HUES48 (cell line): ENCODE measurements around the gene RPS6KA2.

Experiments
- H3K27ac ChIP-seq: one replicate; pipeline ENCODE4 v1.7.0; 2013; ENCODE audit warnings: low read depth, low read length, inconsistent platforms
- H3K27me3 ChIP-seq: 2 replicates; pipeline ENCODE4 v1.6.1; 2013; ENCODE audit warnings: mild to moderate bottlenecking, low read length; ENCODE audit not compliant: control insufficient read depth, insufficient read depth
- H3K36me3 ChIP-seq: 2 replicates; pipeline ENCODE4 v1.6.1; 2013; ENCODE audit warnings: low read length; ENCODE audit not compliant: control insufficient read depth, insufficient read depth
- H3K4me1 ChIP-seq: 2 replicates; pipeline ENCODE4 v1.6.1; 2013; ENCODE audit warnings: mild to moderate bottlenecking, low read length; ENCODE audit not compliant: control insufficient read depth, insufficient read depth
- H3K4me3 ChIP-seq: 2 replicates; pipeline ENCODE4 v1.5.1; 2013; ENCODE audit warnings: mild to moderate bottlenecking, low read depth, low read length
- H3K9ac ChIP-seq: 2 replicates; pipeline ENCODE4 v1.6.1; 2013; ENCODE audit warnings: mild to moderate bottlenecking, low read depth, low read length, moderate library complexity
- H3K9me3 ChIP-seq: 2 replicates; pipeline ENCODE4 v1.6.1; 2013; ENCODE audit warnings: low read length; ENCODE audit not compliant: control insufficient read depth, insufficient read depth

The RPS6KA2 gene

DNA sequence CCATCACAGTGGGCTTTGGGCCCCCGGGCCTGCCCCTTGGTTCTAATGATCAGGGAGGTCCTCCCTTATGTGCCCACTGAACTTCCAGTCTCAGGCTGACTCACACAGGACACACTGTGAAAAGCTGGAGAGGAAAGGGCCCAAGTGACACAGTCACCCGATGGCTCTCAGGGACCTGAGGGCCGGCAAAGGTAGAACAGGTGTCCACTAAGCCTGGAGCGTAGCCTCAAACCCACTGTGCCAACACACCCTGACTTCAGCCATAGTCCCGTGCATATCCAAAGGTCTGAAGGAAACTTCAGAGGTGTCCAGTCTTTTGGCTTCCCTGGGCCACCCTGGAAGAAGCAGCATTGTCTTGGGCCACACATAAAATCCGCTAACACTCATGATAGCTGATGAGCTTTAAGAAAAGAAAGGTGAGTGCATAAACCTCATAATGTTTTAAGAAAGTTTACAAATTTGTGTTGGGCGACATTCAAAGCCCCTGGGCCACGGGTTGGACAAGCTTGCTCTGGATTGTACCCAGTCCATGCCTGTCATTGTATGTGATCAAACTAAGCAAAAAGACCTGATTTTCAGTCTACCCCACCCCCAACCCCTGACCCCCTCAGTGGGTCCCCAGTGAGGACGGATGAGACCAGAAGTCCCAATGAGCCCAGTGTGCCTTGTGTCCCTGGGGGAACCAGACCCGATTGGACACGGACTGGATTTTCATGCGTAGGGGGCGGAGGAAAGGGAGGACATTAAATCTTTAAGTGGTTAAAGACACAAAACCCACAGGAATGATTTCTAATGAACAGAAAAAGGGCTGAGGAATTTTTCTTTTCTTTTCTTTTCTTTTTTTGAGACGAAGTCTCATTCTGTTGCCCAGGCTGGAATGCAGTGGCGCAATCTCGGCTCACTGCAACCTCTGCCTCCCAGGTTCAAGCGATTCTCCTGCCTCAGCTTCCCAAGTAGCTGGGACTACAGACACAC lies 46.7 kb downstream of the RPS6KA2 start:
- no peaks in the 10 kb centered on the region for H3K9me3 ChIP-seq

GRCh38 chr6:166579237-166579850 lies 47.7 kb downstream of the RPS6KA2 start:
- no peak overlapping the region for H3K4me3 ChIP-seq
- no peaks in the 10 kb centered on the region for H3K4me1 ChIP-seq
- H3K9me3 ChIP-seq = no peaks in the 10 kb centered on the region
- H3K9ac ChIP-seq = no peak overlapping the region
- no peak overlapping the region for H3K27ac ChIP-seq
- H3K36me3 ChIP-seq = no peaks in the 10 kb centered on the region
- H3K27me3 ChIP-seq = no peaks in the 10 kb centered on the region

More for the DNA sequence above, 46.7 kb downstream of the RPS6KA2 start:
- H3K4me1 ChIP-seq = no peaks in the 10 kb centered on the region
- H3K36me3 ChIP-seq = no peaks in the 10 kb centered on the region
- H3K9ac ChIP-seq = no peak overlapping the region
- H3K27me3 ChIP-seq = no peaks in the 10 kb centered on the region
- H3K4me3 ChIP-seq = no peak overlapping the region
- no peak overlapping the region for H3K27ac ChIP-seq

DNA sequence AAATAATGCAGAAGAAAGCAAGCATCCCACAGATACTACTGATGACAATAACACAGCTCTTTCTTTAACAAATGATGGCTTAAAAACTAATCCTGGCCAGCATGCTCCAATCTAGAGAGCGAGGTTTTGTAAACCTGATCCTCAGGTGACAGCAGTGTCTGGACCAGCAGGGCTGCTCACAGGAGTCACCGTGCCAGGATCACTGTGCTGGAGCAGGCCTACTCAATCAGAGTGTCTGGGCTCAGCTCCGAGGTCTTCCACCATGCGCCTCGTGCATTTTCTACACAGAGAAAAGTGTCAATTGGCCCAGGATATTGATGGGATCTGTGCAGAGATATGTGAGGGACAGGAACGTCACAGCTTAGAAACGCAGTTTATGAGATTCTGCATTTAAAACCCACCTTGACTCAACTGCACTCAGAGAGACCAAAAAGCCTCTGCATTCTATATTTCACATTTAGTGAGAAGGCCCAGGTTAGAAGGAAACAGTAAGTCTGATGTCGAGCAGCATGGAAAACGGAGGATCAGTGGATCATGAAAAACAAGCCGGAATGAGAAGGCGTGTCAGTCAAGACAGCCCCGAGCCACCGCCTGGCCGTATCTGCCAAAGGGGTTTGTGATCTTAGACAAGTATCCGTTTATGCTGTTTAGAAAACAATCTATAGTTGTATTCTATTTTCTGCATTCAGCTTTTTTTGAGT lies 48.4 kb downstream of the RPS6KA2 start:
- Histone ChIP-seq H3K27ac (no peak overlapping the region), H3K4me1 (peaks cover 3% of the 10 kb centered on the region), H3K4me3 (no peak overlapping the region), H3K27me3 (no peaks in the 10 kb centered on the region), H3K9me3 (no peaks in the 10 kb centered on the region), H3K36me3 (no peaks in the 10 kb centered on the region), H3K9ac (no peak overlapping the region)

- H3K27me3 ChIP-seq = no peaks in the 10 kb centered on the region
- peaks cover 22% of the 10 kb centered on the region for H3K4me1 ChIP-seq
- H3K9ac ChIP-seq = no peak overlapping the region
- H3K4me3 ChIP-seq = no peak overlapping the region
- H3K27ac ChIP-seq = no peak overlapping the region
- H3K9me3 ChIP-seq = no peaks in the 10 kb centered on the region
- H3K36me3 ChIP-seq = no peaks in the 10 kb centered on the region
These were observed 51.8 kb downstream of the RPS6KA2 start for GRCh38 chr6:166575205-166575604.

DNA sequence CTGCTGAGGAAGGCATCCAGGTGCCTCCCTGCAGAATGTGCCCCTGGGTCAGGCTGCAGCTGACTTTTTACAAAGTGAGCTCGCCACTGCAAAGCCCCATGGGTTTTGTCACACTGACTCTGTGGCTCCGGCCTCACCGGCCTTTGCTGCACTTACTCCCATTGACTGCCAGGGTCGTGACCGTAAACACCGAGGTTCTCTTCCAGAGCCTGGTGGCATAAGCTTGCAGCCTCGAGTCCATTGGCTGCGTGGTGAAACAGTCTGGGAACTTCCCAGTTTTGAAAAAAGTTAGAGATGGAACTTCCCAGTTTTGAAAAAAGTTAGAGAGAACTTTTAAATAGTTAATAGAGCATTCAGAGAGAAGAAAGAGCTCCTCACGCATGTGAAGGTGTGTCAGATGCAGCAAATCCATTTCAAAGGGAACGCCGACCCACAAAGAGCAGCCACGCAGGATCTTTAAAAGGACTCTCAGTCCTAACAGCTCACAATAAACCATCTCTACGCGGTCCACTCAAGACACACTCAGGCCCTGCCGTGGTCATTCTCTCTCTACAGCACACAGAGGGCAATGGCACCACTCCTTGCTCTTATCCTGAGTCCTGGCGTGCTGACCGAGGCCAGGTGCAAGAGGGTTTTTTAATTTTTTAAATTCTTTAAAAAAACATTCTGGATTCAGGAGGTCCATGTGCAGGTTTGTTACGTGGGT lies 53.4 kb downstream of the RPS6KA2 start:
- Histone ChIP-seq H3K27me3 (no peaks in the 10 kb centered on the region), H3K36me3 (no peaks in the 10 kb centered on the region), H3K4me1 (peaks cover 22% of the 10 kb centered on the region), H3K27ac (no peak overlapping the region), H3K9ac (no peak overlapping the region), H3K4me3 (no peak overlapping the region), H3K9me3 (no peaks in the 10 kb centered on the region)

DNA sequence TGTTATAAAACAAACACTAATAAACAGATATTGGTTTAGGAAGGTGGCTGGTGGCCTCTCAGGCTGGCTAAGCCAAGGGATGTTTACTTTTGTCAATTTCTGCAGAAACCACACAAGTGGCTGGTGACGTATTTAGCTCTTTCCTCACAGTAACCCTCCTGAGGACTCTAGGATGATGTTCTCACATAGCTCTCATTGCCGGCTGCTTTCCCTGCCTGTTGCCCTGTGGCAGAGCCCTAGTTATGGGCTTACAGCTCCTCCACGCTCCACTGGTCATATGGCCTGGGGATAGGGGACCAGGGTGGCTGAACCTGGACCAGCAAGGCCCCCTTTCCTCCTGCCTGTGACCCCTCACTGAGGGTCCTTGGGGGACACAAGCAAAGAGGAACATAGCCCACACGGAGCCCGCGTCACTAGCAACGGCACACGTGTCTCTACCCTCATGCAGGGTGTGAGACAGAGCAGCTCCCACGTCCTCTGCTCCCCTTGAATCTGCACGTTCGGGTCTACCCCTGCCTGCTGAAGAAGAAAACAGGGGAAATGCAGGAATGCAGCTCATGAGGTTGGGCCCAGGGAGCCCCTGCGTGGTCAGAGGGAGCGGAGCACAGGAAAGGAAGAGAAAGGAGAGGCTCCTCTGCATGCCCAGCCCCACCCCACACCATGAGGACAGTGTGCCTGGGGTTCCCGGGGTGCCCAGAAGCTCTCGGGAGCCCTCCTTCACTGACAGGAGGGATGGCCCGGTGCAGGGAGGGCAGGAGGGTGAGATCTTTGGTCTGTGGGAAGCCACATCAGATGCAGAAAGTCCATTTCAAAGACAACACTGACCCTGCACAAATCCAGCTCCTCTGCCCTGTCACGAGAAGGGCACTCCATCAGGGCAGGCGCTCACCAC lies 54.4 kb downstream of the RPS6KA2 start:
- Histone ChIP-seq H3K4me1 (peaks cover 22% of the 10 kb centered on the region), H3K27ac (peak overlapping the region; percentile 11), H3K4me3 (no peak overlapping the region)

GRCh38 chr6:166570929-166571713 lies 55.9 kb downstream of the RPS6KA2 start:
- no peak overlapping the region for H3K4me3 ChIP-seq
- H3K36me3 ChIP-seq = no peaks in the 10 kb centered on the region
- no peaks in the 10 kb centered on the region for H3K9me3 ChIP-seq
- H3K9ac ChIP-seq = no peak overlapping the region
- no peak overlapping the region for H3K27ac ChIP-seq
- H3K4me1 ChIP-seq = peaks cover 22% of the 10 kb centered on the region
- no peaks in the 10 kb centered on the region for H3K27me3 ChIP-seq

More for the DNA sequence above, 54.4 kb downstream of the RPS6KA2 start:
- H3K9ac ChIP-seq = no peak overlapping the region
- no peaks in the 10 kb centered on the region for H3K36me3 ChIP-seq
- no peaks in the 10 kb centered on the region for H3K27me3 ChIP-seq
- H3K9me3 ChIP-seq = no peaks in the 10 kb centered on the region

DNA sequence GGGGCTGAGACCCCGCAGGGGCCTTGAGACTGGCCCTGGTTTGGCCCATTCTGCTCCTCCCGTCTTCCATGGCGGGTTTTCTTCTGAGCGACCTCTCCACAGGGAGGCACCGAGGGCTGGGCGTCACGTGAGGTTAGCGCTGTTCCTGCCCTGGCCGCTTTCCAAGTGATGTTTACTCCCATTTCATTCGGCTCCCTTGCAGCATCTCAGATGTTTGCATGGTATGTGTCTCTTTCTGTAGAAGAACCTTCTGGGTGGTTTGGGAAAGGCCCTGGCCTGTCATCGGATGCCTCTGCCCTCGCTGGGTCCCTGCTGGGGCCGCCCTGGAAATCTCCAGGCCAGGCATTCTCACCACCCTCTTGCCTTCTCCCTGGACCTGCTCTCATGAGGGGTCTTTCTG lies 57.8 kb downstream of the RPS6KA2 start:
- H3K36me3 ChIP-seq = no peaks in the 10 kb centered on the region
- H3K27me3 ChIP-seq = no peaks in the 10 kb centered on the region
- no peak overlapping the region for H3K27ac ChIP-seq
- H3K4me1 ChIP-seq = peaks cover 22% of the 10 kb centered on the region
- no peak overlapping the region for H3K9ac ChIP-seq
- H3K4me3 ChIP-seq = no peak overlapping the region
- H3K9me3 ChIP-seq = no peaks in the 10 kb centered on the region

- no peaks in the 10 kb centered on the region for H3K36me3 ChIP-seq
- no peaks in the 10 kb centered on the region for H3K27me3 ChIP-seq
- H3K27ac ChIP-seq = no peak overlapping the region
- H3K4me1 ChIP-seq = peaks cover 10% of the 10 kb centered on the region
- no peak overlapping the region for H3K4me3 ChIP-seq
- H3K9me3 ChIP-seq = no peaks in the 10 kb centered on the region
- no peak overlapping the region for H3K9ac ChIP-seq
These were observed 59.2 kb downstream of the RPS6KA2 start for GRCh38 chr6:166567813-166568212.
